AG04450 (cell line): Measurements from ENCODE around the gene CD47. TPM values are rescaled to one million over a fixed set of nuclear protein-coding genes. Genes with fewer than 3 reads are reported as not detected.

Experiments used
- CTCF ChIA-PET: fragments of 300-600, 350-600 bp; formaldehyde crosslinking; extraction: SDS; loops from one replicate; lab custom pipeline; 2022; ENCODE audit warnings: antibody characterized with exemption, inconsistent platforms; lab: Charles Lee
- POLR2A ChIA-PET: fragments of 350-600 bp; formaldehyde crosslinking; extraction: SDS; loops from one replicate; lab custom pipeline; 2021; ENCODE audit warnings: antibody characterized with exemption, inconsistent platforms; lab: Yijun Ruan, JAX
- DNase-seq: peaks from one replicate; pipeline ENCODE4 v3.0.0-alpha.2; 2011; ENCODE audit warnings: low read depth, low spot score
- H3K27ac ChIP-seq: one replicate; pipeline ENCODE4 v1.5.1; 2012; ENCODE audit warnings: low read depth, low read length, control low read depth
- H3K27me3 ChIP-seq: one replicate; pipeline ENCODE4 v1.6.0; 2012; ENCODE audit warnings: low read length; ENCODE audit not compliant: control insufficient read depth, insufficient read depth
- H3K4me3 ChIP-seq: 2 replicates; pipeline ENCODE4 v1.5.1; 2011; ENCODE audit warnings: mild to moderate bottlenecking, low read depth, low read length, control low read depth
- H3K9me3 ChIP-seq: 2 replicates; pipeline ENCODE4 v1.5.1; 2012; ENCODE audit warnings: low read length; ENCODE audit not compliant: control insufficient read depth, insufficient read depth
- CTCF ChIP-seq: IDR thresholded peaks from 2 replicates; pipeline ENCODE4 v1.5.1; 2011; ENCODE audit warnings: low read depth, low read length, control low read depth, inconsistent platforms
- polyA plus RNA-seq: library from polyadenylated mRNA; depleted of rRNA; stranded (reverse); fragments of >200 nt; gene quantifications from 2 replicates; pipeline ENCODE4 v1.2.3, GENCODE V29; 2011

CD47 gene
- polyA plus RNA-seq, 1 experiment = 108 TPM

- ChIA-PET CTCF (interaction anchor here (1.4 kb wide), 1 partner anchor 191 kb away, joined by 3 read pairs; no protein-coding TSS in a partner anchor), POLR2A (no interaction called here)
- no peak for TF ChIP-seq CTCF
- no peaks in the 10 kb centered on the region for H3K27me3 ChIP-seq
- H3K9me3 ChIP-seq = no peaks in the 10 kb centered on the region
- DNase-seq = no peak
- no peak overlapping the region for H3K4me3 ChIP-seq
- H3K27ac ChIP-seq = no peak overlapping the region
Observed at GRCh38 chr3:108118038-108118768, 27.4 kb upstream of the CD47 start.

- TF ChIP-seq CTCF = no peak
- CTCF ChIA-PET = interaction anchor here (1.4 kb wide), 1 partner anchor 190 kb away, joined by 3 read pairs; no protein-coding TSS in a partner anchor
- no peaks in the 10 kb centered on the region for H3K9me3 ChIP-seq
- no peak overlapping the region for H3K4me3 ChIP-seq
- H3K27ac ChIP-seq = no peak overlapping the region
- POLR2A ChIA-PET = no interaction called here
- no peaks in the 10 kb centered on the region for H3K27me3 ChIP-seq
- DNase-seq = no peak
Observed at GRCh38 chr3:108117241-108117775, 26.5 kb upstream of the CD47 start.

- DNase-seq = no peak
- ChIA-PET POLR2A (no interaction called here), CTCF (no interaction called here)
- H3K4me3 ChIP-seq = no peak overlapping the region
- no peak overlapping the region for H3K27ac ChIP-seq
- no peaks in the 10 kb centered on the region for H3K27me3 ChIP-seq
- H3K9me3 ChIP-seq = no peaks in the 10 kb centered on the region
- TF ChIP-seq CTCF = no peak
Observed at GRCh38 chr3:108114423-108115065, 23.7 kb upstream of the CD47 start.

GRCh38 chr3:108113975-108114374 lies 23.1 kb upstream of the CD47 start:
- Histone ChIP-seq H3K27me3 (no peaks in the 10 kb centered on the region), H3K9me3 (no peaks in the 10 kb centered on the region), H3K27ac (no peak overlapping the region), H3K4me3 (no peak overlapping the region)
- DNase-seq = no peak
- CTCF ChIA-PET = no interaction called here
- TF ChIP-seq CTCF = no peak
- POLR2A ChIA-PET = no interaction called here

GRCh38 chr3:108110934-108111333 lies 20.1 kb upstream of the CD47 start:
- DNase-seq = no peak
- CTCF ChIA-PET = no interaction called here
- POLR2A ChIA-PET = no interaction called here
- no peaks in the 10 kb centered on the region for H3K27me3 ChIP-seq
- no peaks in the 10 kb centered on the region for H3K9me3 ChIP-seq
- no peak overlapping the region for H3K27ac ChIP-seq
- TF ChIP-seq CTCF = no peak
- H3K4me3 ChIP-seq = no peak overlapping the region
